Urinary bladder (tissue), 4 donors: ENCODE data around the gene HDAC1. TPM values are rescaled to one million over a fixed set of nuclear protein-coding genes. Genes with fewer than 3 reads are reported as not detected.
A peak's percentile ranks its signal among the peaks of the same experiment; 100 is the strongest.

ENCODE experiments used
- DNase-seq: peaks from one replicate; pipeline ENCODE4 v3.0.0-alpha.2; 2015; ENCODE audit errors: extremely low spot score
- H3K27ac ChIP-seq: one replicate; pipeline ENCODE4 v1.5.1; 2013; ENCODE audit warnings: low read depth, mild to moderate bottlenecking, moderate library complexity
- H3K36me3 ChIP-seq: one replicate; pipeline ENCODE4 v1.6.1; 2013; ENCODE audit warnings: mild to moderate bottlenecking, moderate library complexity; ENCODE audit not compliant: insufficient read depth
- H3K4me1 ChIP-seq: one replicate; pipeline ENCODE4 v1.6.1; 2013; ENCODE audit warnings: mild to moderate bottlenecking, moderate library complexity; ENCODE audit not compliant: insufficient read depth
- H3K4me3 ChIP-seq: one replicate; pipeline ENCODE4 v1.5.1; 2013; ENCODE audit warnings: low read depth, low read length
- WGBS: extraction: QIAGEN DNeasy Blood & Tissue Kit; methylation state at CpG from one replicate; pipeline ENCODE4 v1.1.7; 2013; 5-methylcytosine and 5-hydroxymethylcytosine counted together
- polyA plus RNA-seq: library from polyadenylated mRNA; stranded (reverse); fragments of 200-250 nt; gene quantifications from one replicate; pipeline ENCODE4 v1.2.3, GENCODE V29; 2013
- total RNA-seq: library from RNA; depleted of rRNA; stranded (reverse); fragments of >200 nt; gene quantifications from one replicate; pipeline ENCODE4 v1.2.3, GENCODE V29; 2014
- donor health status: healthy with polysubstance abuse.
- donor health status: healthy.

Gene HDAC1
- total and polyA plus RNA-seq, 2 donors, result 59.7 to 73.6 TPM

- WGBS, result 83% methylated on average over 14 of the region's 14 CpGs
- Histone ChIP-seq H3K36me3 (no peaks in the 10 kb centered on the region), H3K4me1 (no peaks in the 10 kb centered on the region), H3K27ac (no peak overlapping the region), H3K4me3 (no peak overlapping the region)
- DNase-seq, result no peak
Measured at GRCh38 chr1:32338637-32339145, 46.8 kb downstream of the HDAC1 start.

- Histone ChIP-seq H3K4me1 (no peaks in the 10 kb centered on the region), H3K4me3 (no peak overlapping the region), H3K27ac (no peak overlapping the region), H3K36me3 (no peaks in the 10 kb centered on the region)
- 77% methylated on average over 5 of the region's 5 CpGs for WGBS
- DNase-seq, result no peak
Measured at GRCh38 chr1:32339363-32339978, 47.6 kb downstream of the HDAC1 start.

GRCh38 chr1:32341186-32341757 lies 49.4 kb downstream of the HDAC1 start:
- Histone ChIP-seq H3K4me3 (no peak overlapping the region), H3K36me3 (no peaks in the 10 kb centered on the region), H3K27ac (no peak overlapping the region), H3K4me1 (no peaks in the 10 kb centered on the region)
- DNase-seq, result no peak
- 88% methylated on average over 11 of the region's 11 CpGs for WGBS

- H3K27ac ChIP-seq, result no peak overlapping the region
- no peaks in the 10 kb centered on the region for H3K4me1 ChIP-seq
- no peak overlapping the region for H3K4me3 ChIP-seq
- no peak for DNase-seq
- WGBS, result 79% methylated on average over 5 of the region's 5 CpGs
- no peaks in the 10 kb centered on the region for H3K36me3 ChIP-seq
Measured at GRCh38 chr1:32341971-32342370, 50.1 kb downstream of the HDAC1 start.

- 94% methylated on average over 10 of the region's 10 CpGs for WGBS
- Histone ChIP-seq H3K4me3 (no peak overlapping the region), H3K36me3 (no peaks in the 10 kb centered on the region), H3K4me1 (no peaks in the 10 kb centered on the region), H3K27ac (no peak overlapping the region)
- DNase-seq, result no peak
Measured at GRCh38 chr1:32342704-32343103, 50.8 kb downstream of the HDAC1 start.

GRCh38 chr1:32345289-32345827 lies 53.5 kb downstream of the HDAC1 start:
- no peak overlapping the region for H3K27ac ChIP-seq
- DNase-seq, result no peak
- no peak overlapping the region for H3K4me3 ChIP-seq
- H3K4me1 ChIP-seq, result no peaks in the 10 kb centered on the region
- 40% methylated on average over 8 of the region's 8 CpGs for WGBS
- no peaks in the 10 kb centered on the region for H3K36me3 ChIP-seq

GRCh38 chr1:32346532-32347157 lies 54.8 kb downstream of the HDAC1 start:
- WGBS, result 81% methylated on average over 9 of the region's 9 CpGs

GRCh38 chr1:32349211-32349708 lies 57.4 kb downstream of the HDAC1 start:
- Histone ChIP-seq H3K27ac (no peak overlapping the region), H3K4me3 (no peak overlapping the region), H3K4me1 (no peaks in the 10 kb centered on the region), H3K36me3 (no peaks in the 10 kb centered on the region)
- WGBS, result 53% methylated on average over 8 of the region's 8 CpGs
- no peak for DNase-seq

More at GRCh38 chr1:32346532-32347157, 54.8 kb downstream of the HDAC1 start:
- no peak overlapping the region for H3K27ac ChIP-seq
- no peaks in the 10 kb centered on the region for H3K4me1 ChIP-seq
- no peaks in the 10 kb centered on the region for H3K36me3 ChIP-seq
- DNase-seq, result no peak
- H3K4me3 ChIP-seq, result no peak overlapping the region

GRCh38 chr1:32350785-32351398 lies 59.0 kb downstream of the HDAC1 start:
- DNase-seq, result no peak
- no peaks in the 10 kb centered on the region for H3K36me3 ChIP-seq
- peak overlapping the region; percentile 77 for H3K27ac ChIP-seq
- 19% methylated on average over 28 of the region's 28 CpGs for WGBS
- H3K4me1 ChIP-seq, result no peaks in the 10 kb centered on the region
- peak overlapping the region; percentile 50 for H3K4me3 ChIP-seq

GRCh38 chr1:32351399-32352238 lies 59.7 kb downstream of the HDAC1 start:
- H3K4me1 ChIP-seq, result no peaks in the 10 kb centered on the region

GRCh38 chr1:32352239-32352745 lies 60.4 kb downstream of the HDAC1 start:
- no peak for DNase-seq
- 38% methylated on average over 8 of the region's 8 CpGs for WGBS
- Histone ChIP-seq H3K27ac (no peak overlapping the region), H3K4me3 (peak overlapping the region; percentile 50), H3K36me3 (no peaks in the 10 kb centered on the region), H3K4me1 (no peaks in the 10 kb centered on the region)

More at GRCh38 chr1:32351399-32352238, 59.7 kb downstream of the HDAC1 start:
- WGBS, result 1% methylated on average over 75 of the region's 75 CpGs
- Histone ChIP-seq H3K27ac (peak overlapping the region; percentile 84), H3K4me3 (peak overlapping the region; percentile 50), H3K36me3 (no peaks in the 10 kb centered on the region)
- DNase-seq, result peak; percentile 85

GRCh38 chr1:32352831-32353383 lies 61.0 kb downstream of the HDAC1 start:
- no peak for DNase-seq
- Histone ChIP-seq H3K27ac (no peak overlapping the region), H3K4me3 (no peak overlapping the region), H3K36me3 (no peaks in the 10 kb centered on the region), H3K4me1 (no peaks in the 10 kb centered on the region)
- WGBS, result 67% methylated on average over 2 of the region's 2 CpGs
